ENCODE measurements around the gene ANKRD13D.
A peak's percentile ranks its signal among the peaks of the same experiment; 100 is the strongest.

Gene ANKRD13D

DNA sequence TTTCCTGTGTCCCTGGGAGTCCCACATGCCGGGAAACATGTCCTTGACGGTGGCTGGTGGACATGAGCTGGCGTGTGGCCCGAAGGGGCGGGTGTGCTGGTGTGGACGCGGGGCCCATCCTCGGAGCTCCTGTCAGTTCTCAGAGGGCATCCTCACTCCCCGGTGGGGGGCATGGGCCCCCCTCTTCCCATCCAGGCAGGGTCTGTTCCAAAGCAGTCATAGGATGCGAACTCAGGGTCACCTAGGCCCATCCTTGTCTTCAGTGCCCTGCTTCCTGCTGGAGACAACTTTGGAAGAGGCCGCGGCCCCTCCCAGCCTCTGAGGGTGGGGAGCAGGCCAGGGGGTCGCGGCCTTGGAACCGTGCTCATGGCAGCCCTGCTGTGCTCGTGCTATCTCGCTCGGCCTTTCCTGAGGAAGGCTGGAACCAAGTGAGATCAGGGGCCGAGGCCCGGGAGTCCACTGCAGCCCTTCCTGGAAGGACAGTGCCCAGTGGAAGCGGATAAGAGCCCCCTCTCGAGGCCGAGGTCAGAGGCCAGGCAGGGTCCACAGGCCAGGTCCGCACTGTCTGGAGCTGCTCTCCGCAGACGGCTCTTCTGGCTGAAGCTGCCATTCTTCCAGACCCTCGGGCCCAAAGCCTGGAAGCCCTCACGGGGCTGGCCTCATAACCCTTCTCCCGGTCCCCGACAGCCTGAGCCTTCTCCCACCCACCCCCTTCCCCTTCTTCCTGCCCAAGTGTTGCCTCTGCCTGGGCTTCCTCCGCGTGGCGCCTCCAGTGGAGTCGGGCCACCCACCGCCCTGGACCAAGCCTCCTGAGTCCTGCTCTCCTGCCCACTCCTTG, 14.1 kb upstream of the ANKRD13D start:
- DNase-seq: no peak

DNA sequence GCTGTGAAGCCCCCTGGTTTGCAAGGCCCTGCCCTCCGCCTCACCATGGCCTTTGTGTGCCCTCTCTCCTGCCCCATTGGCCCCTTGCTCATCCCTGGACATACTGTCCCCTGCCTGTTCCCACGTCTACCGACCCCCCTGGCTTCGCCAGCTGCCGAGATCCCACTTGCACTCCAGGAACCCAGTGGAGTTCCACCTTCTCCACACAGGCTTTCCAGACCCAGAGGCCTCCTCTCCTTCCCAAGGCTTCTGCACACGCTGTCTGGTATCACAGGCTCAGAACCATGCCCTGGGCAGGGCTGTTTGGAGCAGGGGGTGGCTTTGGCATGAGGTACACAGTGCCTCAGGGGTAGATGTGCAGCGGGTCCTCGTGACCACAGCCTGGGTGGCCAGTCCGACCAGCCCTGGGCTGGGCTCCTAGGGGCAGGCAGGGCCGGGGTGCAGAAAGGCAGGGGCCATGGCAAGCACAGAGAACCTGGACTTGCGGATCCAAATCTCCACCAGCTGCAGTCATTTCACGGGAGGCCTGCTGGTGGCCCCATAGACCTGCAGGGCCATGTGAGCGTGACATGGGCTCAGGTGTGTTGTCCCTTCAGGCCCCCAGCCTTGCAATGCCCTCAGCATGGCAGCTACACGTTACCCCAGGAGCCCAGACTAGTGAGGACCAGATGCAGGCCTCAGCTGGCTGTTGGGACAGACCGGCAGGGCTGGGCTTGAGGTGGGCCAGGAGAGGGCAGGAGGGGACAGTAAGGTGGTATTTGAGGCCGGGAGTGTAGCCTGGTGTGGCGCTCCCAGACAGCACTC, 13.3 kb upstream of the ANKRD13D start:
- DNase-seq: peak; percentile 51

DNA sequence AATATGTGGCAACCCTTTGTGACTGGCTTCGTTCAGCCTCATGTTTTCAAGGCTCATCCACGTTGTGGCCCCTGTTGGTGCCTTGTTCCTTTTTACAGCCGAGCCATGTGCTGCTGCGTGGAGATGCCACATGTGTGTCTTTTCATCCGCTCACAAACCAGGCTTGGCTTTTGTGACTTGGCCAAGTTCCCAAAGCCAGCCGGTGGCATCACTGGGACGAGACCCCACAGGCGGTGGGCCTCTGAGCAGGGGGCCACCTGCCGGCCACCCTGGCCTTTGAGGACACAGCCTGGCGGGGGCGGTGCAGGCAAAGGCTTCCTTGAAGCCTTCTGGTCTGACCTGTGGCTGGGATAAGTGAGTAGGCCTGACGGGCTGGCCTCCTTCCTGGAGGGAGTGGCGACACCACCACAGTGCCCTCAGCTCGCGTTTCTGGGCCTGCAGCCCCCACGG, 12.3 kb upstream of the ANKRD13D start:
- peak; percentile 90 for DNase-seq

DNA sequence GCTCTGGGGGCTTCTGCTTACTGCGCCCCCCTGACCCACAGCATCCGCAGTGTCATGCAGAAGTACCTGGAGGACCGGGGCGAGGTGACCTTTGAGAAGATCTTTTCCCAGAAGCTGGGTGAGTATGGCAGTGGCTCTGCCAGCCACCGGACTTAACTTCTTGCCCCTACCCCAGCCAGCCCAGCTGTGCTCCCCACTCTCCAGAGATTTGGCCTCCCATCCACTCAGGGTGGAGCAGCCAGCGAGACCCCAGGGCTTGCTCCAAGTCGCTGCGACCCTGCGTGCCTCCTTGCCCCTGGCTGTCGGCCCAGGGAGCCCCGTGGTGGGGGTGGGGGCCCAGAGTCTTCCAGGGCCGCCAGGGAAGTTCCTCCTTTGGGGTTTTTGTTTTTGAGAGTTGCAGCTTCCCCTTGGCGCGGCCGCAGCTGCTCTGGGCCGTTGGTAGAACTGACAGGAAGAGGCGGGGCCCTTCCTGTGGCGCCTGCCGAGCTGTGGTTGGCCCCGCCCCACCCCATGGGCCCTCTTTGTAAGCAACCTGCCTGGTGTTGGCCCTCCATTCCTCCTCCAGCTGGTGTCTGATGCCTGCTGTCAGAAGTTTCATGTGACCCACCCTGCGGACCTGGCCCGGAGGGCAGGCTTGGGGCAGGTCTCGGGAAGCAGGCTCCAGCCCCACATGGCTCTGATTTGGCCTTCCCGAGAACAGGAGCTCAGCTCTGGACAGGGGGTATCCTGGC, 11.7 kb upstream of the ANKRD13D start:
- peak; percentile 95 for DNase-seq

DNA sequence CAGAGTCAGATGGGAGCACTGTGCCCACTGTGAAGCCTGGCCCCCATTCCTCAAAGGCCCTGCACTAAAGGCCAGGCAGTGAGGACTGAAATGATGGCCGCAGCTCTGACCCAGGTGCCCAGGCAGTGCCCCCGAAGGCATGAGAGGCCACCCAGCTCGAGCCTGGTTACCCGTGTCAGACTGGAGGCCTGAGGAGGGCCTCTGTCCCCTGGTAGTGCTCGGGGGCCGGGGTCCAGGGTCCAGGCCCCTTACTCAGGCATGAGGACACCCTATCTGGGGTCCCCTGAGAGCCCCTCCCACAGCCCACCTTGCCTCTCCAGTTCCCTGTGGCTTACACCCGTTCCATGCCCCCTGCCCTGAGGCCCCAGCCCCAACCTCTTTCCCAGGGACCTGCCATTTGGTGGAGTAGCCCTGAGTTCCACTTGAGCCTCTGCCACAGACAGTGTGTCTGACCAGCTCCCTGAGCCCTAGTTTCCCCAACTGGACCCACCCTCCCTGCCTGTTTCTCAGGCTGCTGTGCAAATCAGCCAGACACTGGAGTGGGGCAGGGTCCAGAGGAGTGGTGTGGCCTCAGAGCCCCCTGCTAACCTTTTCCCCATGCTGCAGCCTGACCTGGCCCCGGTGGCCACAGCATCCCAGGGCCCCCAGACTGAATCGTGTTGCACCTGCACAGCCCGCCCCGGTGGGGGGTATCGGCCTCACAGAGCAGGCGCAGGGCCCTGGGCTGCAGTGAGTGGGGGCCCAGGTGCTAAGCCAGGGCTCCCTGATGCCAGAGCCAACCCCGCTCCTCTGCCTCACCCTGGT, 10.8 kb upstream of the ANKRD13D start:
- no peak for DNase-seq

DNA sequence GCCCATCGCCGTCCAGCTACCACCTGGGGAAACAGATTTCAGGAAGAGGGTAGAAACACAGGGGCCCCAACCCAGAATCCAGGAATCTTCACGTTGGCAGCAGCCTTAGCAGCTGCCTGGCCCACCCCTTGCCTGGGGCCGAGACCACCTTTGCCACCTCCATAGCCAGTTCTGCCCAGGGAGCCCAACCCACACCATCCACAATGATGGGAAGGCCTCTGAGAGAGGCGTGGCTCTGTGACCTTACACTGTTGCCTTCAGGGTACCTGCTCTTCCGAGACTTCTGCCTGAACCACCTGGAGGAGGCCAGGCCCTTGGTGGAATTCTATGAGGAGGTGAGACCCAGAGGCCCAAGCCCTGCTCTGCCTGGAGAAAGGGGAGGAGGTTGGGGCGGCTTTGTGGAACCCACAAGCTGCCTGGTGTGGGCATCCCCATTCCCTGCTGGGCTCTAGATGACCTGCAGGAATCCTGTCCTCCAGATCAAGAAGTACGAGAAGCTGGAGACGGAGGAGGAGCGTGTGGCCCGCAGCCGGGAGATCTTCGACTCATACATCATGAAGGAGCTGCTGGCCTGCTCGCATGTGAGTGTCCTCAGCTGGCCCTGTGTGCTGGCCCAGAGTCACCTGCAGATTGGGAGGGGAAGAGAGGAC, 10.0 kb upstream of the ANKRD13D start:
- DNase-seq: no peak

- no peak for DNase-seq
Measured at GRCh38 chr11:67279589-67280340, 9.3 kb upstream of the ANKRD13D start.

- DNase-seq: no peak
Measured at GRCh38 chr11:67280341-67280787, 8.7 kb upstream of the ANKRD13D start.

DNA sequence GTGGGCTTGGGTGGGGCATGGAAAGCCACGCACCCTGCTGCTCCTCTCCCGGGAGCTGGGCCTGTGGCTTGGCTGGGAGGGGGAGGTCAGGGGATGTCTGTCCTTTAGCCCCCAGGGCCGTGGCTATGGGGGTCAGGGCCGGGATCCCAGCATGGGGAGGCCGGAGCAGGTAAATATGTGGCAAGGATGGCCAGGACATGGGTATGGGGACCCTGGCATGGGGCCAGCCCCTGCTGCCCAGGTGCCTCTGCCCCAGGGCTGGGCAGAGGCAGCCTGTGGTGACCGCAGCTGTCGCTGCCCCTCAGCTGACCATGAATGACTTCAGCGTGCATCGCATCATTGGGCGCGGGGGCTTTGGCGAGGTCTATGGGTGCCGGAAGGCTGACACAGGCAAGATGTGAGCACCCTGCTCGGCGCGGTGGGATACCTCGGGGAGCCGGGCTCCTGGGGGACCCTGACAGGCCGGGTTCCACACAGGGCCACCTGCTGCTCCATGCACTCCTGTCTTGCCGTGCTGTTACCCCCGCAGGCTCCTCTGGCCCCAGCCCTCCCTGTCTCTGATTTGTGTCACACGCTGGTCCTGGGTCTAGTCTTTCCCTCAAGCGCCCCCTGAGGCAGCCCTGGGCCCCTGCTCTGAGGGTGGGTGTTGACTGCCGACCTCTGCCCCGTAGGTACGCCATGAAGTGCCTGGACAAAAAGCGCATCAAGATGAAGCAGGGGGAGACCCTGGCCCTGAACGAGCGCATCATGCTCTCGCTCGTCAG, 8.1 kb upstream of the ANKRD13D start:
- no peak for DNase-seq

GRCh38 chr11:67281552-67282150, 7.5 kb upstream of the ANKRD13D start:
- no peak for DNase-seq

- no peak for DNase-seq
Measured at GRCh38 chr11:67282155-67282875, 6.8 kb upstream of the ANKRD13D start.

DNA sequence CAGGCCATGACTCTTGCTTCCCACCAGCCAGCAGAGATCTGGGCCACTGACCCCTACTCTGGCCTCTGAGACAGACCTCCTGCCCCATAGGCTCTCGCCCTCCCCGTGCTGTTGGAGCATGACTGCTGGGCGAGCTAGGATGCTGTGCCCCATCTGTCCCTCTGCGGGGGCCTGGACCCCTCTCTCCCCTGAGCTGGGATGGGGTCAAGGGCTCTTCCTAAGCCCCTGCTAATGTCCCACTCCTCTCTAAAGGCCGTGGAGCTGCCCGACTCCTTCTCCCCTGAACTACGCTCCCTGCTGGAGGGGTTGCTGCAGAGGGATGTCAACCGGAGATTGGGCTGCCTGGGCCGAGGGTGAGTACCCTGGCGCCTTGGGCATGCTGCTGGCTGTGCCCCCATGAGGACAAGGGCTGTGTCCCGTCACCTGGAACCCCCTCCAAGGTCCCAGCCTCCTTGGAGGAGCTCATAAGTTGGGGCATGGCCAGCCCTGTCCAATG, 6.2 kb upstream of the ANKRD13D start:
- DNase-seq: no peak

- no peak for DNase-seq
Measured at GRCh38 chr11:67283481-67283963, 5.6 kb upstream of the ANKRD13D start.

DNA sequence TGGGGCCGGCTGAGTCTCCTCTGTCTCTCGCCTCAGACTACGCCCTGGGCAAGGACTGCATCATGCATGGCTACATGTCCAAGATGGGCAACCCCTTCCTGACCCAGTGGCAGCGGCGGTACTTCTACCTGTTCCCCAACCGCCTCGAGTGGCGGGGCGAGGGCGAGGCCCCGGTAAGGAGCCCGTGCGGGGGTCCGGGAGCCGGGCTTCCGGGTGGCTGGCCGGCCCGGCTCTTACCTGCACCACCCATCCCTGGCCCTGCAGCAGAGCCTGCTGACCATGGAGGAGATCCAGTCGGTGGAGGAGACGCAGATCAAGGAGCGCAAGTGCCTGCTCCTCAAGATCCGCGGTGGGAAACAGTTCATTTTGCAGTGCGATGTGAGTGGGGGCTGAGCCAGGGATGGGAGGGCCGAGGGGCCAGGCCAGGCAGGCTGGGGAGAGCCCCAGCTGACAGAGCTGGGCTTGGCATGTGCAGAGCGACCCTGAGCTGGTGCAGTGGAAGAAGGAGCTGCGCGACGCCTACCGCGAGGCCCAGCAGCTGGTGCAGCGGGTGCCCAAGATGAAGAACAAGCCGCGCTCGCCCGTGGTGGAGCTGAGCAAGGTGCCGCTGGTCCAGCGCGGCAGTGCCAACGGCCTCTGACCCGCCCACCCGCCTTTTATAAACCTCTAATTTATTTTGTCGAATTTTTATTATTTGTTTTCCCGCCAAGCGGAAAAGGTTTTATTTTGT, 4.1 kb upstream of the ANKRD13D start:
- DNase-seq: no peak

DNA sequence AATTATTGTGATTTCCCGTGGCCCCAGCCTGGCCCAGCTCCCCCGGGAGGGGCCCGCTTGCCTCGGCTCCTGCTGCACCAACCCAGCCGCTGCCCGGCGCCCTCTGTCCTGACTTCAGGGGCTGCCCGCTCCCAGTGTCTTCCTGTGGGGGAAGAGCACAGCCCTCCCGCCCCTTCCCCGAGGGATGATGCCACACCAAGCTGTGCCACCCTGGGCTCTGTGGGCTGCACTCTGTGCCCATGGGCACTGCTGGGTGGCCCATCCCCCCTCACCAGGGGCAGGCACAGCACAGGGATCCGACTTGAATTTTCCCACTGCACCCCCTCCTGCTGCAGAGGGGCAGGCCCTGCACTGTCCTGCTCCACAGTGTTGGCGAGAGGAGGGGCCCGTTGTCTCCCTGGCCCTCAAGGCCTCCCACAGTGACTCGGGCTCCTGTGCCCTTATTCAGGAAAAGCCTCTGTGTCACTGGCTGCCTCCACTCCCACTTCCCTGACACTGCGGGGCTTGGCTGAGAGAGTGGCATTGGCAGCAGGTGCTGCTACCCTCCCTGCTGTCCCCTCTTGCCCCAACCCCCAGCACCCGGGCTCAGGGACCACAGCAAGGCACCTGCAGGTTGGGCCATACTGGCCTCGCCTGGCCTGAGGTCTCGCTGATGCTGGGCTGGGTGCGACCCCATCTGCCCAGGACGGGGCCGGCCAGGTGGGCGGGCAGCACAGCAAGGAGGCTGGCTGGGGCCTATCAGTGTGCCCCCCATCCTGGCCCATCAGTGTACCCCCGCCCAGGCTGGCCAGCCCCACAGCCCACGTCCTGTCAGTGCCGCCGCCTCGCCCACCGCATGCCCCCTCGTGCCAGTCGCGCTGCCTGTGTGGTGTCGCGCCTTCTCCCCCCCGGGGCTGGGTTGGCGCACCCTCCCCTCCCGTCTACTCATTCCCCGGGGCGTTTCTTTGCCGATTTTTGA, 3.3 kb upstream of the ANKRD13D start:
- DNase-seq: no peak

- DNase-seq: no peak
Measured at GRCh38 chr11:67286621-67287333, 2.3 kb upstream of the ANKRD13D start.

All from hematopoietic multipotent progenitor cell treated with erythropoietin and hydrocortisone succinate and interleukin-3 and kit ligand, for 8 days (in vitro differentiated cells).